Measurements from ENCODE around the gene PDE9A.

PDE9A gene

DNA sequence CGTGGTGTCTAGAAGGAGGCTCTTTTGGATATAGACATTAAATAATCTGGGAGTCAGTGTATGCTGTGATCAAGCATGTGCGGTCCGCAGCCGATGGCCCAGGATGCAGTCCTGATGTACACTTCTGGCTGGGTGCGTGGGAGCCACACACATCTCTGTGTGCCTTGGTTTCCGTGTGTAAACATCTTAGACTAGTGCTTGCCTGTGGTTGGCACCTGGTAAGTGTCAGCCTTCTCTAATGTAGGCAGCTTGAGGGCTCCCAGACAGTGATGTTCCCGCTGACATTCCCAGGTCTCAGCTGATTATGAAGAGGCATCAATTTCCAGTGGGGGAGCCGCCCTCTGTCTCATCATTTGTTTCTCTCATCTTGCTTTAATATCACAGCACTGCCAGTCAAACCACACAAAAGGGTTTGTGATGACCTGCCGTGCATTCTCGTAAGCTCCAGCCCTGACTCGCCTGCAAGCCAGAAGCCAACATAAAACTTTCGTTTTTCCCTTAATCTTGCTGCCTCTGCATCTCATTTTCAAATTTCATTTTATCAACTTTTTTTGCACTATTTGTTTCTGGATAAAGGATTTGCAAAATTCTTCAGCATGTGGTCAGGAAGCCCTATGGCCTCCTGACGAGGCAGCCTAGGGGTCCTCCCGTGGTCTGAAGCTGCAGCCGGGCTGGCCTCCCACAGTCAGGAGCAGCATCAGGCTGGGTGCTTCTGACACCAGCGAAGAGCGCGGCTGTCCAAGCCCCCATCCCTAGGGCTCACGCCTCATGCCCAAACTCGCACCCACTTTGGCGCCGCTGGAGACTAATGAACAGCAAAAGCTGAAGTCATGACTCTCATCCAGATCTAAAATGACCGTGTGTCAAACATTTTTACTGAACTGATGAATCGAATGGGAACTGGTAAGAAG lies 28.1 kb downstream of the PDE9A start:
- no peak overlapping the region for H2BK5ac ChIP-seq (ENCODE audit: low read depth, low read length, poor library complexity)
- H4K91ac ChIP-seq (ENCODE audit: low read depth, low read length): no peak overlapping the region
- DNase-seq: no peak
- no peak overlapping the region for H3K4me3 ChIP-seq (ENCODE audit: low read depth, low read length)
- no peak overlapping the region for H3K9ac ChIP-seq (ENCODE audit: low read length)
- H3K4ac ChIP-seq (ENCODE audit: low read depth, low read length): no peak overlapping the region
- peaks cover 5% of the 10 kb centered on the region for H3K9me3 ChIP-seq (ENCODE audit: insufficient read depth, low read depth, low read length)
- H4K12ac ChIP-seq (ENCODE audit: low read depth, low read length): no peak overlapping the region
- peaks cover 3 to 8% of the 10 kb centered on the region in 2 experiments for H3K36me3 ChIP-seq (ENCODE audit: control insufficient read depth in 1 of 2, insufficient read depth in 2 of 2, low read length in 2 of 2)
- H3K4me1 ChIP-seq (ENCODE audit: control insufficient read depth in 1 of 2, insufficient read depth in 2 of 2, low read length in 2 of 2): peaks cover 16 to 18% of the 10 kb centered on the region in 2 experiments
- H3K79me1 ChIP-seq (ENCODE audit: low read length): no peaks in the 10 kb centered on the region
- H3K27ac ChIP-seq (ENCODE audit: low read depth, low read length): no peak overlapping the region
- 100% methylated on average over 1 of the region's 24 CpGs for WGBS (ENCODE audit: extremely low coverage, insufficient coverage, insufficient read length)
- H2BK120ac ChIP-seq (ENCODE audit: insufficient read depth, low read length, poor library complexity): no peak overlapping the region
- no peak overlapping the region for H2AK5ac ChIP-seq (ENCODE audit: low read length)
- H3K18ac ChIP-seq (ENCODE audit: low read length): no peak overlapping the region
- no peak overlapping the region for H2BK12ac ChIP-seq (ENCODE audit: low read length)
- no peaks in the 10 kb centered on the region for H3K79me2 ChIP-seq (ENCODE audit: control insufficient read depth, insufficient read depth, low read length, poor library complexity)
- no peak overlapping the region for H3K14ac ChIP-seq (ENCODE audit: low read length)
- H3K4me2 ChIP-seq (ENCODE audit: low read length): no peak overlapping the region
- no peak overlapping the region for H2AFZ ChIP-seq (ENCODE audit: insufficient read depth, low read length, poor library complexity)
- H3K27me3 ChIP-seq (ENCODE audit: insufficient read depth, low read length): no peaks in the 10 kb centered on the region
- H4K8ac ChIP-seq (ENCODE audit: low read depth, low read length): no peak overlapping the region
- H3K23ac ChIP-seq (ENCODE audit: low read length): no peak overlapping the region

DNA sequence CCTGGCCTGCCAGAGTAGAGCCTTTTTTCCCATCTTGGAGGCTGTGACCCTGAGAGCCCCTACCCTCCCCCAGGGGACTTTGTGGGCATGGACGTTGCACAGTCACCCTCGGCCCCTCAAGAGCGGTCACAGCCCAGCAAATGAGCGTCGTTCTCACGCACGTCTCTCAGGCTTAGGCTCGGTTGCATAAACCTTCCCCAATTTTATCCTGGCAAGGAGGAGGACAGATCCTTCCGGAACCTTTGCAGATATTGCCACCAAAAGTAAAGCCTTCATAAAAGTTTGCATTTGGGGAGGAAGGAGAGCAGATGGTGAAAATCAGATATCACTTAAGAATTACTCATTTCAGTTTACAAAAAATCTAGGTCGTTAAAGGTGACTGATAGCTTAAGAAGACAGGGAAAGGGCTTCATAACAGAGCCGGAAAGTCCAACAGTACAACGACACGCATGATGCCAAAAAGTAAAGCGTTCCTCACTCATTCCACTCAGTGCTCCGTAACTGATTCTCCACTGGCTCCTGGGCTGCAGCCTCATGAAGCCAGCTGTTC lies 29.3 kb downstream of the PDE9A start:
- H2AK5ac ChIP-seq (ENCODE audit: low read length): no peak overlapping the region
- H3K14ac ChIP-seq (ENCODE audit: low read length): no peak overlapping the region
- no CpG with 5 or more reads among the region's 15 CpGs for WGBS (ENCODE audit: extremely low coverage, insufficient coverage, insufficient read length)
- H3K4me2 ChIP-seq (ENCODE audit: low read length): no peak overlapping the region
- no peaks in the 10 kb centered on the region for H3K27me3 ChIP-seq (ENCODE audit: insufficient read depth, low read length)
- no peak overlapping the region for H4K91ac ChIP-seq (ENCODE audit: low read depth, low read length)
- no peak overlapping the region for H3K18ac ChIP-seq (ENCODE audit: low read length)
- H3K27ac ChIP-seq (ENCODE audit: low read depth, low read length): no peak overlapping the region
- H3K23ac ChIP-seq (ENCODE audit: low read length): no peak overlapping the region
- no peak overlapping the region for H4K8ac ChIP-seq (ENCODE audit: low read depth, low read length)
- H3K4me3 ChIP-seq (ENCODE audit: low read depth, low read length): no peak overlapping the region
- peaks cover 15 to 16% of the 10 kb centered on the region in 2 experiments for H3K4me1 ChIP-seq (ENCODE audit: control insufficient read depth in 1 of 2, insufficient read depth in 2 of 2, low read length in 2 of 2)
- H3K9ac ChIP-seq (ENCODE audit: low read length): no peak overlapping the region
- H2BK120ac ChIP-seq (ENCODE audit: insufficient read depth, low read length, poor library complexity): no peak overlapping the region
- H2BK12ac ChIP-seq (ENCODE audit: low read length): no peak overlapping the region
- DNase-seq: no peak
- no peak overlapping the region for H3K4ac ChIP-seq (ENCODE audit: low read depth, low read length)
- H3K79me1 ChIP-seq (ENCODE audit: low read length): no peaks in the 10 kb centered on the region
- H3K36me3 ChIP-seq (ENCODE audit: control insufficient read depth in 1 of 2, insufficient read depth in 2 of 2, low read length in 2 of 2): peaks cover 5 to 10% of the 10 kb centered on the region in 2 experiments
- H3K79me2 ChIP-seq (ENCODE audit: control insufficient read depth, insufficient read depth, low read length, poor library complexity): no peaks in the 10 kb centered on the region
- no peak overlapping the region for H4K12ac ChIP-seq (ENCODE audit: low read depth, low read length)
- H2BK5ac ChIP-seq (ENCODE audit: low read depth, low read length, poor library complexity): no peak overlapping the region
- no peak overlapping the region for H2AFZ ChIP-seq (ENCODE audit: insufficient read depth, low read length, poor library complexity)
- peaks cover 5% of the 10 kb centered on the region for H3K9me3 ChIP-seq (ENCODE audit: insufficient read depth, low read depth, low read length)

DNA sequence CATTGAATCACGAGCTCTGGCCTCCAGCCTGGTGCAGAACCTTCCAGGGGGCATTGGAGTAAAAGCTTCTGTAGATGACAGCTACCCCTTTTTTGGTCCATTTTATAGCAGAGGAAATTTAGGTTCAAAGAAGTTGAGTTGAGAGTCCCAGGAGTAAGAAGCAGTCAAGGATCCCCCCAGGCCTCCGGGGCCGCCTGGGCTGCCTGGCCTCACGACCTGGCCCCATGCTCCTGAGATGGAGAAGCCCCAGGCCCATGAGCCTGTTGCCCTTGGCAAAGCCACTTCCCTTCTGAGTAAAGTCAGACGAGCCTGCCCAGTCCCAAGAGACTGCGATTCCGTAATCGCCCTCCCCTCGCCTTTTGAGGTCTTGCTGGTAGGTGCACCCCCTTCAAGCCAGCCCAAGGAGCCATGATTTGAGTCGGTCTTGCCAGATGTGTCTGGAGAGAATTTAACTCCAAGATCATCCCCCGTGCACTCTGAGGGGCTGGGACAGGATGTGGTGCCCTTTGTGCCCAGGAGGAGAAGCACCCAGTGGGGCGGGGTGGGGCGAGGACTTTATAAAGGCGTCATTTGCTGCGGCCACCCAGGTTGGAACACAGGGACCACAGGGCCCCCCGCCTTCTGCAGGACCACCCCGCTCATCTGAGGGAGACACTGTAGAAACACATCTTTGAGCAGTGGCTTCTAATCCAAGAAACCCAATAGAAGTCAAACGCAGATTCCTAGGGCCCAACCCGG lies 30.1 kb downstream of the PDE9A start:
- Histone ChIP-seq H3K79me1 (ENCODE audit: low read length) (no peaks in the 10 kb centered on the region), H3K4me2 (ENCODE audit: low read length) (no peak overlapping the region), H4K91ac (ENCODE audit: low read depth, low read length) (no peak overlapping the region), H2BK12ac (ENCODE audit: low read length) (no peak overlapping the region), H3K23ac (ENCODE audit: low read length) (no peak overlapping the region), H4K8ac (ENCODE audit: low read depth, low read length) (no peak overlapping the region), H3K27ac (ENCODE audit: low read depth, low read length) (no peak overlapping the region), H3K4me3 (ENCODE audit: low read depth, low read length) (no peak overlapping the region), H2BK5ac (ENCODE audit: low read depth, low read length, poor library complexity) (no peak overlapping the region), H3K27me3 (ENCODE audit: insufficient read depth, low read length) (no peaks in the 10 kb centered on the region), H3K9me3 (ENCODE audit: insufficient read depth, low read depth, low read length) (peaks cover 7% of the 10 kb centered on the region), H3K79me2 (ENCODE audit: control insufficient read depth, insufficient read depth, low read length, poor library complexity) (no peaks in the 10 kb centered on the region), H2AK5ac (ENCODE audit: low read length) (no peak overlapping the region), H3K4ac (ENCODE audit: low read depth, low read length) (no peak overlapping the region), H3K14ac (ENCODE audit: low read length) (no peak overlapping the region), H3K9ac (ENCODE audit: low read length) (no peak overlapping the region), H3K18ac (ENCODE audit: low read length) (no peak overlapping the region), H3K4me1 (ENCODE audit: control insufficient read depth in 1 of 2, insufficient read depth in 2 of 2, low read length in 2 of 2) (peaks cover 10 to 12% of the 10 kb centered on the region in 2 experiments), H4K12ac (ENCODE audit: low read depth, low read length) (no peak overlapping the region), H2BK120ac (ENCODE audit: insufficient read depth, low read length, poor library complexity) (no peak overlapping the region), H2AFZ (ENCODE audit: insufficient read depth, low read length, poor library complexity) (no peak overlapping the region), H3K36me3 (ENCODE audit: control insufficient read depth in 1 of 2, insufficient read depth in 2 of 2, low read length in 2 of 2) (peaks cover 12 to 15% of the 10 kb centered on the region in 2 experiments)
- WGBS (ENCODE audit: extremely low coverage, insufficient coverage, insufficient read length): no CpG with 5 or more reads among the region's 19 CpGs
- DNase-seq: no peak

DNA sequence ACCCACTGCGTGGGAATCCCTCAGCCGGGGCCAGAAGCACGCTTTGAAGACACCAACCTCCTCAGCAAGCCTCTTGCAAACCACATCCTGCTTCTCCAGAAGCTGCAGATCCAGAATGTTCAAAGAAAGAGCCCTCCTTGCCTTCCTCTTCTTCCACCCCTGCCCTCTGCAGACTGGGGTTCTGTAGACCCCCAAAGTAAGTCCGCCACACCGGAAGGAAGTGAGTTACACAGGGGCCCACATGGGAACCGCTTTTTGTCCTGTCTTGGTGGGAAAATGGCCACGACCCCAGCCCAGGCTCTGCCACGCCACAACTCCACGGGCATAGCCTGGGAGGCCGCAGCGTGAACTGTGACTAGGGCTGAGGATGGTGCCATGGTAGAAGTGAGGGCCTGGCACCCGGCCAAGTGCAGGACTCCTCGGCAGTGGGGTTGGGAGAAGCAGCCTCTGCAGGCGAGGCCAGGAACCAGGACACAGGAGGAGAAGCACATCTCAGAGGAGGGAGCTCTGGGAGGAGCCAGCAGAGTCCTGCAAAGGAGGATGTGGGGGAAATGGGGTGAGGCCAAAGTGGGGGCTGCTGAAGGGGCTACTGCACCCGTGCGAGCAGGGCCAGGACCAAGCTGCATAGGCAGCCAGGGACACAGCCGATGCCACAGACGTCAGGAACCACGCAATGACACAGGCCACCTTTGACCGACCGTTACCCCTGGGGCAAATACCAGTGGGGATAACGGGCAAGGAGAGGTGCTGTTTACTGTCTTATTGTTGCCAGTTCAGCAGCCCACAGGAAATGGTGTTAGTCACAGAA lies 30.9 kb downstream of the PDE9A start:
- no CpG with 5 or more reads among the region's 22 CpGs for WGBS (ENCODE audit: extremely low coverage, insufficient coverage, insufficient read length)

More for the DNA sequence above, 30.9 kb downstream of the PDE9A start:
- Histone ChIP-seq H2BK120ac (ENCODE audit: insufficient read depth, low read length, poor library complexity) (no peak overlapping the region), H3K23ac (ENCODE audit: low read length) (no peak overlapping the region), H3K27me3 (ENCODE audit: insufficient read depth, low read length) (no peaks in the 10 kb centered on the region), H3K9me3 (ENCODE audit: insufficient read depth, low read depth, low read length) (peaks cover 7% of the 10 kb centered on the region), H3K9ac (ENCODE audit: low read length) (no peak overlapping the region), H3K4me2 (ENCODE audit: low read length) (no peak overlapping the region), H3K4me1 (ENCODE audit: control insufficient read depth in 1 of 2, insufficient read depth in 2 of 2, low read length in 2 of 2) (peaks cover 10 to 12% of the 10 kb centered on the region in 2 experiments), H2BK5ac (ENCODE audit: low read depth, low read length, poor library complexity) (no peak overlapping the region), H2BK12ac (ENCODE audit: low read length) (no peak overlapping the region), H3K18ac (ENCODE audit: low read length) (peak overlapping the region; percentile 46), H3K14ac (ENCODE audit: low read length) (peak overlapping the region; percentile 45), H3K4ac (ENCODE audit: low read depth, low read length) (no peak overlapping the region), H2AK5ac (ENCODE audit: low read length) (peak overlapping the region; percentile 51), H3K36me3 (ENCODE audit: control insufficient read depth in 1 of 2, insufficient read depth in 2 of 2, low read length in 2 of 2) (peaks cover 19% of the 10 kb centered on the region in 2 experiments), H4K12ac (ENCODE audit: low read depth, low read length) (no peak overlapping the region), H2AFZ (ENCODE audit: insufficient read depth, low read length, poor library complexity) (peak overlapping the region; percentile 24), H4K8ac (ENCODE audit: low read depth, low read length) (no peak overlapping the region), H3K27ac (ENCODE audit: low read depth, low read length) (no peak overlapping the region), H3K79me1 (ENCODE audit: low read length) (no peaks in the 10 kb centered on the region), H3K4me3 (ENCODE audit: low read depth, low read length) (no peak overlapping the region), H3K79me2 (ENCODE audit: control insufficient read depth, insufficient read depth, low read length, poor library complexity) (no peaks in the 10 kb centered on the region), H4K91ac (ENCODE audit: low read depth, low read length) (no peak overlapping the region)
- DNase-seq: no peak

Measured in trophoblast cell (in vitro differentiated cells and primary cell).